C4-2B (cell line): ENCODE results near the gene OSBP2.
"Not testable (repeated sequence)": the region's sequence is repeated elsewhere in the genome, so short reads cannot be mapped to it uniquely, and the experiment has no call there.

Experiments
- H3K27ac ChIP-seq: fragments of 450-650 bp; 2 replicates; pipeline ENCODE4 v1.5.1; 2017
- ZFX ChIP-seq: fragments of 450-650 bp; IDR thresholded peaks from 2 replicates; pipeline ENCODE4 v1.6.1; 2017
- TF ChIP-seq, protein P1 (sequence below): fragments of 450-650 bp; conservative IDR thresholded peaks from 2 replicates; pipeline ENCODE4 v1.5.1; 2017; ENCODE audit warnings: mild to moderate bottlenecking

Gene OSBP2

DNA sequence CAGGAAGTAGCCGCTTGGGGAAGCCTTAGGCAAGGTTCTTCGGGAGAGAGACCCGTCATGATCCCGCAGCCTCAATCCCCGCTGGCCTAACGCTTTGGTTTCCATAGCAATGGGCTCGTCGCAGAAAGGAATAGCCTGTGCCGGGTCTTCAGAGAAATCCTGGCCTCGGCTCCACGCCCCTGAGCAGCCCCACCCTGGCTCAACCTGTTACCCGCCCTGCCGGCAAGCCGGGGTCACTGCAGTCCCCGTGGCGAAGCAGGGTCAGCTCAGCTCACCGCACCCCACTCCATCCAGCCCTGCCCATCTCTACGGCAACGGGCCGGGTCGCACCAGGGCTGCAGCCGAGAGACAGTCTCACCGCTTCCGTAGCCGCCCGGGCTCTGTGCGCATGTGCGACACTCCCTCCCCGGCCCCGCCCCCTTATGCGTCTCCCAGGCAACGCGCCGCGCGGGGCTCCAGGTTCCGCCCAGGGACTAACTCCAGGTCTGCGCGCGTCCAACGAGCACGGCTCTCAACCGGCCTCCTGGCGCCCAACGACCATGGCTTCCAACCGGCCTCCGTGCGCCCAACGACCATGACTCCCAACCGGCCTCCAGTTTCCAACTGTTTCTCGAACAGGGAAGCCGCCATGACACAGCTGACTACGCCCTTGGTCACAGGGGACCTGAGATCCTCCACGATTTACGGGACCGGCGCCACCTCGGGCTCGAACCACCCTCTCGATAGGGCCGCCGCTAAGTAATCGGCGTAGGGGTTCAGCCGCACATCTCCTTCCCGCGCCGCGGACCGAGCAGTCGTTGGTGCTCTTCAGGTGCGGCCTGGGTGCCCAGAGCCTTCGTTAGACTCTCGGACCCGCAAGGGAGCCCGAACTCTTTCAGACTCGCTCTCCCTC, 26.9 kb upstream of the OSBP2 start, which contains the start of gene DUSP18:
Gene DUSP18, minus strand, starts transcription at position 382 of the 892 bp plus-strand sequence. CDS start 3,872 bp downstream, outside the sequence.
- TF ChIP-seq, protein P1, sequence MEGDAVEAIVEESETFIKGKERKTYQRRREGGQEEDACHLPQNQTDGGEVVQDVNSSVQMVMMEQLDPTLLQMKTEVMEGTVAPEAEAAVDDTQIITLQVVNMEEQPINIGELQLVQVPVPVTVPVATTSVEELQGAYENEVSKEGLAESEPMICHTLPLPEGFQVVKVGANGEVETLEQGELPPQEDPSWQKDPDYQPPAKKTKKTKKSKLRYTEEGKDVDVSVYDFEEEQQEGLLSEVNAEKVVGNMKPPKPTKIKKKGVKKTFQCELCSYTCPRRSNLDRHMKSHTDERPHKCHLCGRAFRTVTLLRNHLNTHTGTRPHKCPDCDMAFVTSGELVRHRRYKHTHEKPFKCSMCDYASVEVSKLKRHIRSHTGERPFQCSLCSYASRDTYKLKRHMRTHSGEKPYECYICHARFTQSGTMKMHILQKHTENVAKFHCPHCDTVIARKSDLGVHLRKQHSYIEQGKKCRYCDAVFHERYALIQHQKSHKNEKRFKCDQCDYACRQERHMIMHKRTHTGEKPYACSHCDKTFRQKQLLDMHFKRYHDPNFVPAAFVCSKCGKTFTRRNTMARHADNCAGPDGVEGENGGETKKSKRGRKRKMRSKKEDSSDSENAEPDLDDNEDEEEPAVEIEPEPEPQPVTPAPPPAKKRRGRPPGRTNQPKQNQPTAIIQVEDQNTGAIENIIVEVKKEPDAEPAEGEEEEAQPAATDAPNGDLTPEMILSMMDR = no peak
- no peak for TF ChIP-seq ZFX
- H3K27ac ChIP-seq = peak within 1 kb of the TSS; percentile 49

DNA sequence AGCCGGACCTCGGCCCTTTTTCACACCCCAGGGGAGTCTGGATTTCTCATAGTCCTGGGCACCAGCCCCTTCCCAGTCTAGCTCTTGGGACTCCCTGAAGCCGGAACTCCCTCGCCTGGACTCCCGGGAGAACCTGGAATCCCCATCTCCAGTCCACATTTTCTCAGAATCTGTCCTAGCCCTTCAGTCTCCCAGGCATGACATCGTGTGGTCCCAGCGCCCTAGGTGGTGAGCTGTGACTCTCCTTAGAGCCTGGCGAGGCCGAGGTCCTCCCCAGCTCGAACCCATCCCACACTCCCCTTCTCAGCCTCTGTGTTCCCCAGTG, 26.3 kb upstream of the OSBP2 start:
- TF ChIP-seq, protein P1 = no peak
- no peak for TF ChIP-seq ZFX
- peak overlapping the region; percentile 49 for H3K27ac ChIP-seq

DNA sequence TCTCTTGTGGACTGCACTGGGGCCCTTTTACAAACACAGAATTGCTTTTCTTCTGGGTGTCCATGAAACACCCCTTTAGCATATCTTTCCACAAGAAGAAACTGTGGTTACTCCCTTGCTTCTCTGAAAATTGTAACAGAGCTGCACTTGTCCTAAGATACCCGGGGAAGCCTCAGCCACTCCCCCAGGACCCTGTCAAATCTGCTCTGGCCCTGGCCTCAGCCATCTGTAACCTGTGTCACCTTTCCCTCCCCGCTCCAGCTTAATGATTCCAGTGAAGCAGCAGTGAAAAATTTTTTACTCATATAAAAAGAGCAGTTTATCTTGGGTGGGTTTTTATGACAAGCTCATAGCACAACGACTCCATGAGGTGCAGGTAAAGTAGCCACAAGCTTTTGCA, 23.6 kb upstream of the OSBP2 start:
- TF ChIP-seq, protein P1 = no peak
- TF ChIP-seq ZFX = no peak
- H3K27ac ChIP-seq = no peak overlapping the region

DNA sequence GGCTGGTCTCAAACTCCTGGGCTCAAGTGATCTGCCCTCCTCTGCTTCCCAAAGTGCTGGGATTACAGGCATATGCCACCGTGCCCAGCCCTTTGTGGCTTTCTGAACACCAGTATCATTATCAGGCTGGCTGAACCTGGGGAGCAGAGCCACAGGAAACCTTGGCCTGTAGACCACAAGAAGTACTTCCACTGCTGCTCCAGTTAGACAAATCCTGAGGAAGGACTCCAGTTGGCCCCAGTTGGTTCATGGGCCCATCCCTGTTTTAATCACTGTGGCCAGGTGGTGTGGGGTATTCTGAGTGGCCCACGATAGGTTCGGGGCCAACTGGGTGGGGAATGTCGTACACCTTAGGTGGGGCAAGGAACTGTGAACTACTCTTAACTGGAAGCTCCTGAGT, 21.5 kb upstream of the OSBP2 start:
- H3K27ac ChIP-seq = no peak overlapping the region
- TF ChIP-seq, protein P1 = no peak
- TF ChIP-seq ZFX = no peak

DNA sequence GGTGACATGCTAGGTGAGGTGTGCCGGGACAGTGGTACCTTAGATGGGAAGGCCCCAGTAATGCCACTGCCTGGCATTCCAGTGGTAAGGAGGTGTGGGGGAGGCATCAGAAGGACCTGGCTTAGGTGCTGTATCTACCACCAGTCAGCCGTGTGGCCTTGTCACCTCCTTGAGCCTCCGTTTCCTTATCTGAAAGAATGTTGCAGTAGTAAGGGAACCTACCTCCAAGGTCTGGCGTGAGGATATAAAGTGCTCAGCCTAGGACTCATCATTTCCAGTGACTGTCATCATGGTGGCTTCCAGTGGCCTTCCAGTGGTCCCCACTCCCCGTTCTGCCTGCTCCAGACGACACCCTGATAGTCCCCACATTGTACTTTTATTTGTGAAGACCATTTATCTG, 20.2 kb upstream of the OSBP2 start:
- TF ChIP-seq, protein P1 = no peak
- no peak for TF ChIP-seq ZFX
- no peak overlapping the region for H3K27ac ChIP-seq

DNA sequence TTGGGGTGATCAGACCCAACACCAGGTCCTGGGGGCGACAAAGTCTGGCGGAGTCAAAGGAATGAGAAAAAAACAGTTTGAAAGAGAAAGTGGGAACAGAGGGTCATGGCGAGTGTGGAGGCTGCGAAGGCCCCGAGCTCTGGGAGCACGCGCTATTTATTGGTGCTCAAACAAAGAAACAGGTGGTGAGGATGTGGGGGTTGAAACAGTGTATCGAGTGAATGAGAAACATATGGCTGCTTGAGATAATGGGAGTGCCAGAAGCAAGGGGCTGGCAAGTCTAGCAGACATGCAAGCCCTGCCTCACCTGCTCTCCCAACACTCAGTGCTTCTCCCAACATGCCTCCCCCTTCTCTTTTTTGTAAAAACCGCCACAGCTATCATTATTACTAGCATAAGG, 19.2 kb upstream of the OSBP2 start:
- TF ChIP-seq, protein P1 = no peak
- TF ChIP-seq ZFX = no peak
- no peak overlapping the region for H3K27ac ChIP-seq

DNA sequence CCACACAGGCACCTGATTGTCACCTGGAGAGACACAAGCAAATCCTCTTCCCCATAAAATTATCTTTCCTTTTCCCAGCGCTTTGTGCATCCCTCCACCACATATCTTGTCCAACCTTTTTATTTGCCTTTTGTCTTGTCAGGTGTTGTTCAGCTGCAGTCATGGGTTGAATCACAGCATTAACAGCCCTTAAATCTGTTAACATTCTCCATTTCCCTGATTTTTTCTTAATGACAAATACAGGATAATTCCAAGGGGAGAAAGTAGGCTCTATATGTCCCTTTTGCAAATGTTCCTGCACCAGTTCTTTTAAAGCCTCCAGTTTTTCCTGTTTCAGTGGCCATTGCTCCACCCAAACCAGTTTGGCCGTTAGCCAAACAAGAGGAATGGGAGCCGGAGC, 18.1 kb upstream of the OSBP2 start:
- not testable (repeated sequence) for H3K27ac ChIP-seq

DNA sequence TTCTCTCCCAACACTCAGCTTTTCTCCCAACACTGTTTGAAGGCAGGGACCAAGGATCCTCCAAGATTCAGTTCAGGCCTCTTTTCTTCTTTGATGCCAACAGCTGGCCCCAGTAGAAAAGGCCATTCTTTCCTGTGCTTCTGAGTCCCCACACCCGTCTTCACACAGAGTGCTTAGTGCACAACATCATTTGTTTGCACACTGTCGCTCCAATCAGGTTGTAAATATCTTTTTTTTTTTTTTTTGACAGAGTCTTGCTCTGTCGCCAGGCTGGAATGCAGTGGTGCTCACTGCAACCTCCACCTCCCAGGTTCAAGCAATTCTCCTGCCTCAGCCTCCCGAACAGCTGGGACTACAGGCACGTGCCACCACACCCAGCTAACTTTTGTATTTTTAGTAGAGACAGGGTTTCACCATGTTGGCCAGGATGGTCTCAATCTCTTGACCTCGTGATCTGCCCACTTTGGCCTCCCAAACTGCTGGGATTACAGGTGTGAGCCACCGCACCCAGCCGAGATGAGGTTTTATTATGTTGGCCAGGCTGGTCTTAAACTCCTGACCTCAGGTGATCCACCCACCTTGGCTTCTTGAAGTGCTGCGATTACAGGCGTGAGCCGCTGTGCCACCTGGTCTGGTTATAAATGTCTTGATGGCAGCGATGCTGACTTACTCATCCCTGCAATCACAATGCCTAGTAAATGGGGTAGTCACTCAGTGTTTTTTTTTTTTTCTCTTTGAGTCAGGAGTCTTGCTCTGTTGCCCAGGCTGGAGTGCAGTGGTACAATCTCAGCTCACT, 14.6 kb upstream of the OSBP2 start:
- H3K27ac ChIP-seq = not testable (repeated sequence)
